HepG2 (cell line): ENCODE measurements around the gene ILRUN. TPM values are rescaled to one million over a fixed set of nuclear protein-coding genes. Genes with fewer than 3 reads are reported as not detected.

Experiments
- FOXA1 ChIP-seq, 2 experiments: fragments of 450-650 bp in 1 of 2; sonication (generic) in 1 of 2; formaldehyde crosslinking in 1 of 2; IDR thresholded peaks; 2 replicates each; pipeline versions ENCODE4 v1.4.0 to v1.6.1; 2016 to 2020; ENCODE audit warnings: missing genetic modification reagents in 1 of 2
- RXRB ChIP-seq: IDR thresholded peaks from 2 replicates; pipeline ENCODE4 v1.6.1; 2016; ENCODE audit warnings: borderline replicate concordance, missing genetic modification reagents, missing compliant biosample characterization
- SIN3A ChIP-seq: IDR thresholded peaks from 2 replicates; pipeline ENCODE4 v1.6.1; 2011; ENCODE audit warnings: low read depth, mild to moderate bottlenecking, control low read depth, low read length, borderline replicate concordance
- SOX5 ChIP-seq: IDR thresholded peaks from 2 replicates; pipeline ENCODE4 v1.6.1; 2016; ENCODE audit warnings: borderline replicate concordance
- SOX6 ChIP-seq, 2 experiments: fragments of 450-650 bp in 1 of 2; sonication (generic) in 1 of 2; formaldehyde crosslinking in 1 of 2; IDR thresholded peaks; 2 replicates each; pipeline versions ENCODE4 v1.4.0 to v1.6.1; 2017 to 2020; ENCODE audit warnings: antibody characterized with exemption in 1 of 2, mild to moderate bottlenecking in 1 of 2, missing genetic modification reagents in 1 of 2
- SP2 ChIP-seq: sonication (generic); formaldehyde crosslinking; IDR thresholded peaks from 2 replicates; pipeline ENCODE4 v1.5.1; 2020; ENCODE audit warnings: mild to moderate bottlenecking, missing genetic modification reagents
- ZFP36L1 ChIP-seq: sonication (generic); formaldehyde crosslinking; IDR thresholded peaks from 2 replicates; pipeline ENCODE4 v1.8.0; 2022; ENCODE audit warnings: mild to moderate bottlenecking, missing genetic modification reagents, moderate library complexity
- ZNF124 ChIP-seq: sonication (generic); formaldehyde crosslinking; IDR thresholded peaks from 2 replicates; pipeline ENCODE4 v1.4.0; 2020; ENCODE audit warnings: missing genetic modification reagents
- ZNF713 ChIP-seq: sonication (generic); formaldehyde crosslinking; IDR thresholded peaks from 2 replicates; pipeline ENCODE4 v1.4.0; 2020; ENCODE audit warnings: mild to moderate bottlenecking, missing genetic modification reagents
- ZNF747 ChIP-seq: sonication (generic); formaldehyde crosslinking; IDR thresholded peaks from 2 replicates; pipeline ENCODE4 v1.8.1; 2023; ENCODE audit warnings: missing genetic modification reagents, mild to moderate bottlenecking, borderline replicate concordance
- ZNF788 ChIP-seq: sonication (generic); formaldehyde crosslinking; IDR thresholded peaks from 2 replicates; pipeline ENCODE4 v1.5.0; 2020; ENCODE audit warnings: mild to moderate bottlenecking, missing genetic modification reagents, borderline replicate concordance
- polyA plus RNA-seq, 8 experiments: library from polyadenylated mRNA; depleted of rRNA in 3 of 8; stranded (reverse) in 7 of 8; unstranded in 1 of 8; fragments of >200 nt; fragmentation: Illumina TruSeq in 4 of 8; extraction: Trizol in 4 of 8; gene quantifications; 2 replicates each; pipeline versions ENCODE4 v1.2.1 to v1.2.3, GENCODE V29; 2011 to 2016; ENCODE audit warnings: low read depth in 4 of 8, missing spikeins in 1 of 8, mixed read lengths in 1 of 8; ENCODE audit not compliant: insufficient read depth in 1 of 8
- total RNA-seq, 5 experiments: library from RNA; depleted of rRNA; stranded (reverse); fragments of >200 nt; fragmentation: Illumina TruSeq; extraction: Trizol; gene quantifications; 2 replicates each; pipeline ENCODE4 v1.2.3, GENCODE V29; 2016; ENCODE audit warnings: low read depth in 1 of 5
- TF ChIP-seq, protein P1 (sequence below): sonication (generic); formaldehyde crosslinking; conservative IDR thresholded peaks from 2 replicates; pipeline ENCODE4 v1.8.0; 2022; ENCODE audit warnings: mild to moderate bottlenecking, moderate library complexity, missing genetic modification reagents
- TF ChIP-seq, protein P2 (sequence below): sonication (generic); formaldehyde crosslinking; IDR thresholded peaks from 2 replicates; pipeline ENCODE4 v1.4.0; 2020; ENCODE audit warnings: missing genetic modification reagents, mild to moderate bottlenecking, borderline replicate concordance
- TF ChIP-seq, protein P3 (sequence below): sonication (generic); formaldehyde crosslinking; IDR thresholded peaks from 2 replicates; pipeline ENCODE4 v1.4.0; 2020; ENCODE audit warnings: mild to moderate bottlenecking, missing genetic modification reagents
- TF ChIP-seq, protein P4 (sequence below): sonication (generic); formaldehyde crosslinking; IDR thresholded peaks from 2 replicates; pipeline ENCODE4; 2020; ENCODE audit warnings: missing genetic modification reagents, mild to moderate bottlenecking, borderline replicate concordance
- TF ChIP-seq, protein P5 (sequence below): sonication (generic); formaldehyde crosslinking; conservative IDR thresholded peaks from 2 replicates; pipeline ENCODE4 v1.5.0; 2020; ENCODE audit warnings: missing genetic modification reagents
- TF ChIP-seq, protein P6 (sequence below): sonication (generic); formaldehyde crosslinking; IDR thresholded peaks from 2 replicates; pipeline ENCODE4 v1.5.1; 2020; ENCODE audit warnings: missing genetic modification reagents, mild to moderate bottlenecking, borderline replicate concordance

The ILRUN gene
- total and polyA plus RNA-seq, 2 of the 13 experiments (the other 11 are each of a cell fraction or from before 2014, with no cell fraction given) = 45.5 to 66.6 TPM

DNA sequence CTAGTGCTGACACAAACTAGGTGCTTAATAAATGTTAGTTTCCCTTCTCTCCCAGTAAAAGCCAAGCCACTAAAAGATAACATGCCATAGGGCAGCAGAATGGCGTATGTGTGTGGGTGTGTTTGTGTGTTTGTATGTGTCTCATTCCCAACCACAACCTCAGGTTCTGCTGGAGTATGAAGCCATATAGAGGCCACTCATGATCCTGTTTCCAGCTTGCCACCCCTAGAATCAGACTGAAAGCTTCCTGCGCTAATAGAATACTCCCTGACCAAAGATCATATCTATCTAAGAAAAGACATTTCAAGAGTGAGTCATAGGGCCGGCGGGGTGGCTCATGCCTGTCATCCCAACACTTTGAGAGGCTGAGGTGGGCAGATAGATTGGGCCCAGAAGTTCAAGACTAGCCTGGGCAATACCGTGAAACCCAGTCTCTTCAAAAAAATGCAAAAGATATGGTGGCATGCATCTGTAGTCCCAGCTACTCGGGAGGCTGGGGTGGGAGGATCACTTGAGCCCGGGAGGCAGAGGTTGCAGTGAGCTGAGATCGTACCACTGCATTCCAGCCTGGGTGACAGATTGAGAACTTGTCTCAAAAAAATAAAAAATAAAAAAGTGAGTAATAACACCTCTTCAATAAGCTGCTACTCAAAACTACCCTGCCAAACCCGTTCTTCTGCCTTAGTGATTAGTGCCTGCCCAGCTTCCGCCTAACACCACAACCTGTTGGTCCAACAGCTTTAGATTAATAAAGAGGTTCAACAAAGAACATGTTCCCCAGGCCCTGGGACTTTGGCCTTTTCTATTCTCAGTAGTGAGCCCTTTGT lies 48.9 kb upstream of the ILRUN start (continued):
- TF ChIP-seq, protein P1, sequence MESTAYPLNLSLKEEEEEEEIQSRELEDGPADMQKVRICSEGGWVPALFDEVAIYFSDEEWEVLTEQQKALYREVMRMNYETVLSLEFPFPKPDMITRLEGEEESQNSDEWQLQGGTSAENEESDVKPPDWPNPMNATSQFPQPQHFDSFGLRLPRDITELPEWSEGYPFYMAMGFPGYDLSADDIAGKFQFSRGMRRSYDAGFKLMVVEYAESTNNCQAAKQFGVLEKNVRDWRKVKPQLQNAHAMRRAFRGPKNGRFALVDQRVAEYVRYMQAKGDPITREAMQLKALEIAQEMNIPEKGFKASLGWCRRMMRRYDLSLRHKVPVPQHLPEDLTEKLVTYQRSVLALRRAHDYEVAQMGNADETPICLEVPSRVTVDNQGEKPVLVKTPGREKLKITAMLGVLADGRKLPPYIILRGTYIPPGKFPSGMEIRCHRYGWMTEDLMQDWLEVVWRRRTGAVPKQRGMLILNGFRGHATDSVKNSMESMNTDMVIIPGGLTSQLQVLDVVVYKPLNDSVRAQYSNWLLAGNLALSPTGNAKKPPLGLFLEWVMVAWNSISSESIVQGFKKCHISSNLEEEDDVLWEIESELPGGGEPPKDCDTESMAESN (CRISPR knock-in tag) = no peak
- TF ChIP-seq RXRB (peak; percentile 32; the same call in 1 of the 2 replicates), ZNF788 (CRISPR knock-in tag) (peak; percentile 35; the same call in 1 of the 2 replicates), SOX5 (CRISPR knock-in tag) (peak; percentile 79), ZFP36L1 (CRISPR knock-in tag) (peak; percentile 77; the same call in 1 of the 2 replicates), SIN3A (no peak), FOXA1 (IDR thresholded peaks at IDR 0.05) (no peak), FOXA1 (CRISPR knock-in tag; IDR thresholded peaks at IDR 0.05) (peak; percentile 62), ZNF713 (no peak), ZNF747 (CRISPR knock-in tag) (0 out of 2 replicates have a peak, but pooled peaks have one; percentile 24), ZNF124 (CRISPR knock-in tag) (0 out of 2 replicates have a peak, but pooled peaks have one; percentile 50), SP2 (CRISPR knock-in tag) (no peak), SOX6 (IDR thresholded peaks at IDR 0.05) (no peak), SOX6 (CRISPR knock-in tag; IDR thresholded peaks at IDR 0.05) (peak; percentile 84; the same call in 1 of the 2 replicates)
- TF ChIP-seq, protein P2, sequence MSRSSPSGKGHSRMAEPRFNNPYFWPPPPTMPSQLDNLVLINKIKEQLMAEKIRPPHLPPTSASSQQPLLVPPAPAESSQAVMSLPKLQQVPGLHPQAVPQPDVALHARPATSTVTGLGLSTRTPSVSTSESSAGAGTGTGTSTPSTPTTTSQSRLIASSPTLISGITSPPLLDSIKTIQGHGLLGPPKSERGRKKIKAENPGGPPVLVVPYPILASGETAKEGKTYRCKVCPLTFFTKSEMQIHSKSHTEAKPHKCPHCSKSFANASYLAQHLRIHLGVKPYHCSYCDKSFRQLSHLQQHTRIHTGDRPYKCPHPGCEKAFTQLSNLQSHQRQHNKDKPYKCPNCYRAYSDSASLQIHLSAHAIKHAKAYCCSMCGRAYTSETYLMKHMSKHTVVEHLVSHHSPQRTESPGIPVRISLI (CRISPR knock-in tag) = no peak; the same call in 1 of the 2 replicates
- TF ChIP-seq, protein P3, sequence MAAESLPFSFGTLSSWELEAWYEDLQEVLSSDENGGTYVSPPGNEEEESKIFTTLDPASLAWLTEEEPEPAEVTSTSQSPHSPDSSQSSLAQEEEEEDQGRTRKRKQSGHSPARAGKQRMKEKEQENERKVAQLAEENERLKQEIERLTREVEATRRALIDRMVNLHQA (CRISPR knock-in tag) = no peak
- TF ChIP-seq, protein P4, sequence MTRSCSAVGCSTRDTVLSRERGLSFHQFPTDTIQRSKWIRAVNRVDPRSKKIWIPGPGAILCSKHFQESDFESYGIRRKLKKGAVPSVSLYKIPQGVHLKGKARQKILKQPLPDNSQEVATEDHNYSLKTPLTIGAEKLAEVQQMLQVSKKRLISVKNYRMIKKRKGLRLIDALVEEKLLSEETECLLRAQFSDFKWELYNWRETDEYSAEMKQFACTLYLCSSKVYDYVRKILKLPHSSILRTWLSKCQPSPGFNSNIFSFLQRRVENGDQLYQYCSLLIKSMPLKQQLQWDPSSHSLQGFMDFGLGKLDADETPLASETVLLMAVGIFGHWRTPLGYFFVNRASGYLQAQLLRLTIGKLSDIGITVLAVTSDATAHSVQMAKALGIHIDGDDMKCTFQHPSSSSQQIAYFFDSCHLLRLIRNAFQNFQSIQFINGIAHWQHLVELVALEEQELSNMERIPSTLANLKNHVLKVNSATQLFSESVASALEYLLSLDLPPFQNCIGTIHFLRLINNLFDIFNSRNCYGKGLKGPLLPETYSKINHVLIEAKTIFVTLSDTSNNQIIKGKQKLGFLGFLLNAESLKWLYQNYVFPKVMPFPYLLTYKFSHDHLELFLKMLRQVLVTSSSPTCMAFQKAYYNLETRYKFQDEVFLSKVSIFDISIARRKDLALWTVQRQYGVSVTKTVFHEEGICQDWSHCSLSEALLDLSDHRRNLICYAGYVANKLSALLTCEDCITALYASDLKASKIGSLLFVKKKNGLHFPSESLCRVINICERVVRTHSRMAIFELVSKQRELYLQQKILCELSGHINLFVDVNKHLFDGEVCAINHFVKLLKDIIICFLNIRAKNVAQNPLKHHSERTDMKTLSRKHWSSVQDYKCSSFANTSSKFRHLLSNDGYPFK (CRISPR knock-in tag) = no peak; the same call in 1 of the 2 replicates
- TF ChIP-seq, protein P5, sequence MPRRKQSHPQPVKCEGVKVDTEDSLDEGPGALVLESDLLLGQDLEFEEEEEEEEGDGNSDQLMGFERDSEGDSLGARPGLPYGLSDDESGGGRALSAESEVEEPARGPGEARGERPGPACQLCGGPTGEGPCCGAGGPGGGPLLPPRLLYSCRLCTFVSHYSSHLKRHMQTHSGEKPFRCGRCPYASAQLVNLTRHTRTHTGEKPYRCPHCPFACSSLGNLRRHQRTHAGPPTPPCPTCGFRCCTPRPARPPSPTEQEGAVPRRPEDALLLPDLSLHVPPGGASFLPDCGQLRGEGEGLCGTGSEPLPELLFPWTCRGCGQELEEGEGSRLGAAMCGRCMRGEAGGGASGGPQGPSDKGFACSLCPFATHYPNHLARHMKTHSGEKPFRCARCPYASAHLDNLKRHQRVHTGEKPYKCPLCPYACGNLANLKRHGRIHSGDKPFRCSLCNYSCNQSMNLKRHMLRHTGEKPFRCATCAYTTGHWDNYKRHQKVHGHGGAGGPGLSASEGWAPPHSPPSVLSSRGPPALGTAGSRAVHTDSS (CRISPR knock-in tag) = no peak
- TF ChIP-seq, protein P6, sequence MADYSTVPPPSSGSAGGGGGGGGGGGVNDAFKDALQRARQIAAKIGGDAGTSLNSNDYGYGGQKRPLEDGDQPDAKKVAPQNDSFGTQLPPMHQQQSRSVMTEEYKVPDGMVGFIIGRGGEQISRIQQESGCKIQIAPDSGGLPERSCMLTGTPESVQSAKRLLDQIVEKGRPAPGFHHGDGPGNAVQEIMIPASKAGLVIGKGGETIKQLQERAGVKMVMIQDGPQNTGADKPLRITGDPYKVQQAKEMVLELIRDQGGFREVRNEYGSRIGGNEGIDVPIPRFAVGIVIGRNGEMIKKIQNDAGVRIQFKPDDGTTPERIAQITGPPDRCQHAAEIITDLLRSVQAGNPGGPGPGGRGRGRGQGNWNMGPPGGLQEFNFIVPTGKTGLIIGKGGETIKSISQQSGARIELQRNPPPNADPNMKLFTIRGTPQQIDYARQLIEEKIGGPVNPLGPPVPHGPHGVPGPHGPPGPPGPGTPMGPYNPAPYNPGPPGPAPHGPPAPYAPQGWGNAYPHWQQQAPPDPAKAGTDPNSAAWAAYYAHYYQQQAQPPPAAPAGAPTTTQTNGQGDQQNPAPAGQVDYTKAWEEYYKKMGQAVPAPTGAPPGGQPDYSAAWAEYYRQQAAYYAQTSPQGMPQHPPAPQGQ = no peak
